IMR-90 (cell line): ENCODE data around the gene GOLGA6L9. TPM values are rescaled to one million over a fixed set of nuclear protein-coding genes. Genes with fewer than 3 reads are reported as not detected.
"Not testable (repeated sequence)": the region's sequence is repeated elsewhere in the genome, so short reads cannot be mapped to it uniquely, and the experiment has no call there.

Source experiments
- ATAC-seq: fragments of 200-7000 bp; cut with Tn5 transposase; 2 replicates; pipeline ENCODE4 v1.9.1; 2020; ENCODE audit warnings: low read depth, mild to moderate bottlenecking, moderate library complexity
- BruUV-seq: library from RNA; stranded (reverse); fragments of 400-500 nt; replicated peaks from 2 replicates; lab custom pipeline; 2021; lab: Mats Ljungman, UMichigan
- CTCF ChIA-PET: fragments of 300-600 bp; formaldehyde crosslinking; extraction: SDS; loops from one replicate; lab custom pipeline; 2021; ENCODE audit warnings: antibody characterized with exemption; lab: Yijun Ruan, JAX
- POLR2A ChIA-PET: fragments of 300-600 bp; sonication (Branson Sonifier 250); formaldehyde crosslinking; loops from one replicate; lab custom pipeline; 2022; ENCODE audit warnings: antibody characterized with exemption; ENCODE audit not compliant: unreplicated experiment; lab: Charles Lee
- DNase-seq: peaks from one replicate; pipeline ENCODE4 v3.0.0; 2013
- H2AFZ ChIP-seq: replicated peaks from 2 replicates; pipeline ENCODE3; 2013; ENCODE audit warnings: low read length, mild to moderate bottlenecking; ENCODE audit not compliant: poor library complexity
- H2AK5ac ChIP-seq: 2 replicates; pipeline ENCODE4 v1.6.1; 2013; ENCODE audit warnings: low read depth, low read length, inconsistent platforms
- H2AK9ac ChIP-seq: replicated peaks from 2 replicates; pipeline ENCODE3; 2013; ENCODE audit warnings: mild to moderate bottlenecking, low read depth, low read length, moderate library complexity; ENCODE audit not compliant: poor library complexity
- H2BK120ac ChIP-seq: 2 replicates; pipeline ENCODE4 v1.6.1; 2013; ENCODE audit warnings: low read depth, low read length, inconsistent platforms
- H2BK15ac ChIP-seq: 3 replicates; pipeline ENCODE4 v1.6.1; 2013; ENCODE audit warnings: low read depth, low read length, inconsistent platforms
- H2BK20ac ChIP-seq: 2 replicates; pipeline ENCODE4 v1.6.1; 2013; ENCODE audit warnings: low read depth, mild to moderate bottlenecking, inconsistent platforms, low read length, moderate library complexity
- H2BK5ac ChIP-seq: 2 replicates; pipeline ENCODE4 v1.6.1; 2013; ENCODE audit warnings: mild to moderate bottlenecking, low read depth, low read length, inconsistent platforms; ENCODE audit not compliant: poor library complexity, severe bottlenecking
- H3K14ac ChIP-seq: replicated peaks from 2 replicates; pipeline ENCODE4 v1.6.1; 2013; ENCODE audit warnings: low read depth, low read length, inconsistent platforms
- H3K18ac ChIP-seq: 2 replicates; pipeline ENCODE4 v1.6.1; 2013; ENCODE audit warnings: low read depth, low read length, control low read depth
- H3K23ac ChIP-seq: 2 replicates; pipeline ENCODE4 v1.6.1; 2013; ENCODE audit warnings: low read depth, low read length, inconsistent platforms
- H3K27ac ChIP-seq: 2 replicates; pipeline ENCODE4 v1.5.1; 2013; ENCODE audit warnings: mild to moderate bottlenecking, control low read depth, low read length; ENCODE audit not compliant: insufficient read depth
- H3K27me3 ChIP-seq: 2 replicates; pipeline ENCODE4 v1.6.1; 2013; ENCODE audit warnings: low read length; ENCODE audit not compliant: control insufficient read depth, insufficient read depth
- H3K36me3 ChIP-seq: 2 replicates; pipeline ENCODE4 v1.6.1; 2013; ENCODE audit warnings: low read length, mixed read lengths; ENCODE audit not compliant: control insufficient read depth, insufficient read depth
- H3K4ac ChIP-seq: 2 replicates; pipeline ENCODE4 v1.6.1; 2013; ENCODE audit warnings: low read depth, low read length, inconsistent platforms
- H3K4me1 ChIP-seq: 2 replicates; pipeline ENCODE4 v1.6.1; 2013; ENCODE audit warnings: low read length, mixed read lengths; ENCODE audit not compliant: control insufficient read depth, insufficient read depth
- H3K4me2 ChIP-seq: 2 replicates; pipeline ENCODE4 v1.6.1; 2013; ENCODE audit warnings: low read depth, mild to moderate bottlenecking, control low read depth, low read length, moderate library complexity
- H3K4me3 ChIP-seq: 2 replicates; pipeline ENCODE4 v1.5.1; 2013; ENCODE audit warnings: low read depth, mild to moderate bottlenecking, control low read depth, low read length, moderate library complexity; ENCODE audit not compliant: insufficient read depth
- H3K56ac ChIP-seq: 2 replicates; pipeline ENCODE4 v1.6.1; 2013; ENCODE audit warnings: low read length, inconsistent platforms; ENCODE audit not compliant: insufficient read depth; ENCODE audit errors: extremely low read depth
- H3K79me1 ChIP-seq, 2 experiments: 2 replicates each; pipeline ENCODE4 v1.6.1; 2013; ENCODE audit warnings: low read length in 2 of 2, inconsistent platforms in 1 of 2, low read depth in 1 of 2
- H3K9ac ChIP-seq: 2 replicates; pipeline ENCODE4 v1.6.1; 2013; ENCODE audit warnings: low read depth, low read length, control low read depth
- H3K9me1 ChIP-seq: 2 replicates; pipeline ENCODE4 v1.6.1; 2013; ENCODE audit warnings: low read length, inconsistent platforms; ENCODE audit not compliant: insufficient read depth
- H3K9me3 ChIP-seq: 2 replicates; pipeline ENCODE4 v1.6.1; 2013; ENCODE audit warnings: low read length; ENCODE audit not compliant: control insufficient read depth, insufficient read depth
- H4K20me1 ChIP-seq: 2 replicates; pipeline ENCODE4 v1.6.1; 2013; ENCODE audit warnings: low read length, inconsistent platforms; ENCODE audit not compliant: insufficient read depth
- H4K5ac ChIP-seq: 2 replicates; pipeline ENCODE4 v1.6.1; 2013; ENCODE audit warnings: mild to moderate bottlenecking, low read depth, low read length, control low read depth
- H4K8ac ChIP-seq, 2 experiments: 2 replicates each; pipeline ENCODE4 v1.6.1; 2013; ENCODE audit warnings: low read depth in 2 of 2, low read length in 2 of 2, control low read depth in 1 of 2, inconsistent platforms in 1 of 2
- H4K91ac ChIP-seq: 2 replicates; pipeline ENCODE4 v1.6.1; 2013; ENCODE audit warnings: low read depth, low read length, inconsistent platforms; ENCODE audit not compliant: insufficient read depth
- WGBS, 2 experiments: methylation state at CpG; one replicate each; pipeline versions ENCODE4 v1.1.5 to v1.1.7; 2013; ENCODE audit warnings: missing lambda C conversion rate in 2 of 2; ENCODE audit not compliant: insufficient read length in 1 of 2; ENCODE audit errors: extremely low coverage in 2 of 2; 5-methylcytosine and 5-hydroxymethylcytosine counted together
- dilution Hi-C: fragments of 300-500 bp; cut with HindIII; formaldehyde crosslinking; loops from one replicate; pipeline ENCODE4 v1.14.3; 2018; ENCODE audit warnings: low sequenced_read_pairs; ENCODE audit not compliant: unreplicated experiment
- in situ Hi-C: fragments of 300-500 bp; cut with MboI; formaldehyde crosslinking; loops from 3 replicates; pipeline ENCODE4 v1.14.3; 2019; ENCODE audit warnings: low sequenced_read_pairs, inconsistent platforms, mixed read lengths
- intact Hi-C: fragments of 100-400 bp; cut with micrococcal nuclease; formaldehyde crosslinking; loops from 2 replicates; pipeline ENCODE4 v1.10.0; 2022
- polyA plus RNA-seq, 3 experiments: library from polyadenylated mRNA; depleted of rRNA; stranded (reverse); fragments of >200 nt; gene quantifications; 2 replicates each; pipeline ENCODE4 v1.2.3, GENCODE V29; 2012; ENCODE audit warnings: low replicate concordance in 1 of 3
- total RNA-seq: library from RNA; depleted of rRNA; stranded (reverse); fragments of >200 nt; gene quantifications from 2 replicates; pipeline ENCODE4 v1.2.3, GENCODE V29; 2012

The GOLGA6L9 gene
- total and polyA plus RNA-seq, 2 of the 4 experiments (the other 2 are of a cell fraction): 0.90 to 2.6 TPM

DNA sequence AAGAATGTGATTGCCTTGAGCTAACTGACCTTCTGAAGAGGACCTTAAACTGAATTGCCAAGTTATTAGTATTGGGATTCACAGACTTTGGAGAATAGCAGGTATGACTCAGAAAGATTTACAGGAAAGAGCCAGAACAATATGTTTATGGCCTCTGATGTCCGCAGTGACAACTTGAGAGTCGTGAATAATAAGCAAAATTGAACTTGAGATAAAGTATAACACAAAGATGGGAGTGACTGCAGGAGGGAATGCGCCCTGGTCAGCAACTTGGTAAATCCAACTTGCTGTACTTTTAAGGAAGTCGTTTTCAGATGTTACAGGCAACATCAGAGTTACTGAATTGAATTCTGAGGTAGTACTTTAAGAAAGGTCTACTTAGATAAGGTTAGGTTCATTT, 19.3 kb upstream of the GOLGA6L9 start:
- H3K14ac ChIP-seq, H3K23ac ChIP-seq, H3K4me2 ChIP-seq, H2AK5ac ChIP-seq, H3K27me3 ChIP-seq, H3K4me1 ChIP-seq, H3K9me3 ChIP-seq, POLR2A ChIA-PET, H3K56ac ChIP-seq, H4K5ac ChIP-seq, BruUV-seq, H3K36me3 ChIP-seq, H3K79me1 ChIP-seq, H3K9ac ChIP-seq, ATAC-seq, H4K20me1 ChIP-seq, H3K4ac ChIP-seq, intact Hi-C loops, in situ Hi-C loops, H2AK9ac ChIP-seq, dilution Hi-C loops, H3K18ac ChIP-seq, H4K8ac ChIP-seq, H4K91ac ChIP-seq, DNase-seq, CTCF ChIA-PET, H2BK5ac ChIP-seq, H3K9me1 ChIP-seq, H2AFZ ChIP-seq, H2BK15ac ChIP-seq, H3K4me3 ChIP-seq, H3K27ac ChIP-seq, H2BK20ac ChIP-seq, H2BK120ac ChIP-seq: not testable (repeated sequence)
- WGBS, 2 experiments: 83% methylated on average over 1 of the region's 4 CpGs; no CpG with 5 or more reads in 1 of the 2 experiments

DNA sequence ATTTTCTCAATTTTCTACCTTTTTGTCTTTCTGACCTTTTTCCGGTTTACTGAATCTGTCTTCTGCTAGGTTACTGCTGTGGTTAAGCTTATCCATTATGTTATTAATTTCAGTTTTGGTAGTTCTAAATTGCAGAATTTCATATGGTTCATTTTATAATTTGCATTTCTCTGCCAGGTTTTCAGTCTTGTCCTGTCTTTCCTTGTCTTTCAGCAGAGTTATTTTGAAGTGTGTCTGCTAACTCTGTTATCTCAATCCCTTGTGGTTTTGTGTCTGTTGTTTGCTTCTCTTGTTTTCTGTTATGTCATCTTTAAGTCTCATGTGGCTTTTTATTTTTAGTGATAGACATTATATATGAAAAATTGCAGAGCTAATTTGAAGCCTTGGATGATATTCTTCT, 18.0 kb upstream of the GOLGA6L9 start:
- H3K27ac ChIP-seq, H3K4me3 ChIP-seq, H2AFZ ChIP-seq, H3K4me2 ChIP-seq, in situ Hi-C loops, H2BK5ac ChIP-seq, H3K56ac ChIP-seq, H3K4me1 ChIP-seq, H2BK15ac ChIP-seq, H2AK5ac ChIP-seq, H3K23ac ChIP-seq, H3K9ac ChIP-seq, H4K20me1 ChIP-seq, H2BK120ac ChIP-seq, H3K4ac ChIP-seq, H3K27me3 ChIP-seq, H3K9me1 ChIP-seq, dilution Hi-C loops, H3K14ac ChIP-seq, CTCF ChIA-PET, ATAC-seq, DNase-seq, POLR2A ChIA-PET, H3K36me3 ChIP-seq, H4K8ac ChIP-seq, H3K18ac ChIP-seq, H2AK9ac ChIP-seq, H2BK20ac ChIP-seq, H4K5ac ChIP-seq, H3K9me3 ChIP-seq, intact Hi-C loops, H3K79me1 ChIP-seq, H4K91ac ChIP-seq, BruUV-seq: not testable (repeated sequence)
- no CpG with 5 or more reads among the region's 1 CpG for WGBS, 2 experiments
